H9 (cell line): ENCODE data around the gene CEP164. TPM values are rescaled to one million over a fixed set of nuclear protein-coding genes. Genes with fewer than 3 reads are reported as not detected.

Experiments
- DNase-seq: peaks from one replicate; pipeline ENCODE4 v3.0.0-alpha.2; 2017
- H2AFZ ChIP-seq: one replicate; pipeline ENCODE4 v1.6.1; 2013; ENCODE audit warnings: mild to moderate bottlenecking, low read length, control low read depth, moderate library complexity
- H2AK5ac ChIP-seq: 2 replicates; pipeline ENCODE4 v1.6.1; 2013; ENCODE audit warnings: low read length, control low read depth, mixed read lengths; ENCODE audit not compliant: insufficient read length
- H2BK120ac ChIP-seq: one replicate; pipeline ENCODE4 v1.6.1; 2013; ENCODE audit warnings: low read depth, mild to moderate bottlenecking, low read length, control low read depth, inconsistent platforms; ENCODE audit not compliant: poor library complexity, severe bottlenecking
- H2BK12ac ChIP-seq: 2 replicates; pipeline ENCODE4 v1.6.1; 2013; ENCODE audit warnings: low read length, control low read depth, mixed read lengths, low read depth; ENCODE audit not compliant: insufficient read length
- H2BK15ac ChIP-seq: 2 replicates; pipeline ENCODE4 v1.6.1; 2013; ENCODE audit warnings: low read depth, low read length, control low read depth
- H2BK20ac ChIP-seq: one replicate; pipeline ENCODE4 v1.6.1; 2013; ENCODE audit warnings: low read depth, mild to moderate bottlenecking, low read length, control low read depth, inconsistent platforms; ENCODE audit not compliant: poor library complexity, severe bottlenecking
- H2BK5ac ChIP-seq: 2 replicates; pipeline ENCODE4 v1.6.1; 2013; ENCODE audit warnings: low read length, control low read depth, mixed read lengths; ENCODE audit not compliant: insufficient read length
- H3K14ac ChIP-seq: 2 replicates; pipeline ENCODE4 v1.6.1; 2013; ENCODE audit warnings: low read length, control low read depth; ENCODE audit not compliant: insufficient read depth
- H3K18ac ChIP-seq: 2 replicates; pipeline ENCODE4 v1.6.1; 2013; ENCODE audit warnings: low read depth, mild to moderate bottlenecking, mixed read lengths, low read length, control low read depth; ENCODE audit not compliant: insufficient read length
- H3K23ac ChIP-seq: 2 replicates; pipeline ENCODE4 v1.6.1; 2013; ENCODE audit warnings: low read length, control low read depth, mixed read lengths, low read depth; ENCODE audit not compliant: insufficient read length
- H3K23me2 ChIP-seq: 2 replicates; pipeline ENCODE4 v1.6.1; 2013; ENCODE audit warnings: low read depth, mild to moderate bottlenecking, mixed read lengths, low read length, control low read depth; ENCODE audit not compliant: insufficient read length, poor library complexity, severe bottlenecking
- H3K27ac ChIP-seq: 2 replicates; pipeline ENCODE4 v1.5.1; 2013; ENCODE audit warnings: low read length, control low read depth, mixed read lengths, low read depth; ENCODE audit not compliant: insufficient read length
- H3K27me3 ChIP-seq: 2 replicates; pipeline ENCODE4 v1.6.1; 2013; ENCODE audit warnings: low read length, control low read depth, inconsistent platforms; ENCODE audit not compliant: insufficient read depth
- H3K4ac ChIP-seq: 2 replicates; pipeline ENCODE4 v1.6.1; 2013; ENCODE audit warnings: low read depth, mild to moderate bottlenecking, control low read depth, inconsistent platforms, low read length, moderate library complexity
- H3K4me1 ChIP-seq: 2 replicates; pipeline ENCODE4 v1.6.1; 2013; ENCODE audit warnings: low read length, control low read depth, inconsistent platforms; ENCODE audit not compliant: insufficient read depth
- H3K4me2 ChIP-seq: 2 replicates; pipeline ENCODE4 v1.6.1; 2013; ENCODE audit warnings: low read length, control low read depth, mixed read lengths; ENCODE audit not compliant: insufficient read length, insufficient read depth
- H3K56ac ChIP-seq: 2 replicates; pipeline ENCODE4 v1.6.1; 2013; ENCODE audit warnings: low read depth, mild to moderate bottlenecking, mixed read lengths, low read length, control low read depth; ENCODE audit not compliant: insufficient read length
- H3K79me1 ChIP-seq: 2 replicates; pipeline ENCODE4 v1.6.1; 2013; ENCODE audit warnings: low read depth, mild to moderate bottlenecking, moderate library complexity, low read length, control low read depth, inconsistent platforms; ENCODE audit not compliant: insufficient read depth, poor library complexity, severe bottlenecking
- H3K79me2 ChIP-seq: 2 replicates; pipeline ENCODE4 v1.6.1; 2013; ENCODE audit warnings: low read length, control low read depth, inconsistent platforms; ENCODE audit not compliant: insufficient read depth
- H3K9ac ChIP-seq: 2 replicates; pipeline ENCODE4 v1.6.1; 2013; ENCODE audit warnings: low read length, control low read depth, mixed read lengths; ENCODE audit not compliant: insufficient read length; ENCODE audit errors: extremely low read depth
- H3K9me3 ChIP-seq: one replicate; pipeline ENCODE4 v1.6.1; 2013; ENCODE audit warnings: low read depth, low read length, inconsistent platforms; ENCODE audit not compliant: control insufficient read depth
- H3T11ph ChIP-seq: one replicate; pipeline ENCODE4 v1.6.1; 2013; ENCODE audit warnings: mild to moderate bottlenecking, low read length, control low read depth, inconsistent platforms
- H4K20me1 ChIP-seq: one replicate; pipeline ENCODE4 v1.6.1; 2013; ENCODE audit not compliant: control insufficient read depth, insufficient read length, insufficient read depth
- H4K5ac ChIP-seq: 2 replicates; pipeline ENCODE4 v1.6.1; 2013; ENCODE audit warnings: low read depth, mild to moderate bottlenecking, mixed read lengths, low read length, control low read depth; ENCODE audit not compliant: insufficient read length
- H4K8ac ChIP-seq: replicated peaks from 2 replicates; pipeline ENCODE4 v1.6.1; 2013; ENCODE audit warnings: low read length, control low read depth, mixed read lengths, low read depth; ENCODE audit not compliant: insufficient read length
- H4K91ac ChIP-seq: 2 replicates; pipeline ENCODE4 v1.6.1; 2013; ENCODE audit warnings: low read depth, mild to moderate bottlenecking, moderate library complexity, mixed read lengths, low read length, control low read depth; ENCODE audit not compliant: insufficient read length
- H3K27ac Mint-ChIP-seq, 3 experiments: 2 replicates in 2 of 3; 3 replicates in 1 of 3; pipeline ENCODE4 v1.8.0; 2020 to 2021; ENCODE audit warnings: mixed read lengths in 3 of 3, mild to moderate bottlenecking in 1 of 3, moderate library complexity in 1 of 3
- H3K27me3 Mint-ChIP-seq: 2 replicates; pipeline ENCODE4 v1.8.0; 2021; ENCODE audit warnings: low read depth, mild to moderate bottlenecking, moderate library complexity, mixed read lengths
- H3K36me3 Mint-ChIP-seq, 3 experiments: 2 replicates in 2 of 3; 3 replicates in 1 of 3; pipeline ENCODE4 v1.8.0; 2020 to 2021; ENCODE audit warnings: low read depth in 3 of 3, mixed read lengths in 3 of 3; ENCODE audit not compliant: insufficient read depth in 1 of 3
- H3K4me1 Mint-ChIP-seq, 2 experiments: 2 replicates each; pipeline ENCODE4 v1.8.0; 2020; ENCODE audit warnings: mixed read lengths in 2 of 2
- H3K4me3 Mint-ChIP-seq, 2 experiments: 2 replicates in 1 of 2; 3 replicates in 1 of 2; pipeline ENCODE4 v1.8.0; 2020 to 2021; ENCODE audit warnings: mild to moderate bottlenecking in 2 of 2, mixed read lengths in 2 of 2, moderate library complexity in 1 of 2
- H3K9me3 Mint-ChIP-seq, 2 experiments: 2 replicates in 1 of 2; 3 replicates in 1 of 2; pipeline ENCODE4 v1.8.0; 2020; ENCODE audit warnings: mild to moderate bottlenecking in 2 of 2, mixed read lengths in 2 of 2, moderate library complexity in 1 of 2
- CTCF ChIP-seq: fragments of 200-600 bp; sonication (generic); conservative IDR thresholded peaks from 3 replicates; pipeline ENCODE4 v1.8.0; 2021; ENCODE audit warnings: antibody characterized with exemption, mild to moderate bottlenecking
- whole genome bisulfite sequencing: extraction: QIAGEN DNeasy Blood & Tissue Kit; methylation state at CpG from one replicate; pipeline ENCODE4 v1.1.7; 2013; ENCODE audit warnings: missing lambda C conversion rate, low lambda C conversion rate, mixed read lengths; ENCODE audit not compliant: insufficient read length; ENCODE audit errors: extremely low coverage; 5-methylcytosine and 5-hydroxymethylcytosine counted together
- total RNA-seq: library from RNA; stranded (reverse); gene quantifications from 2 replicates; pipeline ENCODE4 v1.2.1, GENCODE V29; 2021

Gene CEP164
- total RNA-seq, 1 experiment from 2014 or later = 24.9 TPM

DNA sequence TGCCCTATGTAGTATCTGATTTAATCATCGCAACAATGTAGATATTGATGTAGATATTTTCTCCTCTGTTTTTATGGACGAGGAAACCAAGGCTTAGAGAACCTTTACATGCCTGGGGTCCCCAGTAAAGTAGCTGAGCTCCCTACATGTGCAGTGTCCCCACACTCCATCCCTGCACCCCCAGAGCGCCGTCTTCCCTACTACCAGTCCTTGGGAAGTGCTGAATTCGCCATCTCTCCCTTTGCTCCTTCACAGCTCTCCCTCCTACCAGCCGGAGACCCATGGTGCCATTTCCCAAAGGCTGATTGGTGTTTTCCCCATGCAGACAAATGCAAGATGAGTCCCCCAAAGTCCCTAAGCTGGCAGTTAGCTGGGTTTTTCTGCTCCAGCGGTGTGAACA lies 86.0 kb downstream of the CEP164 start:
- no CpG with 5 or more reads among the region's 7 CpGs for WGBS

More for the DNA sequence above, 86.0 kb downstream of the CEP164 start:
- no peaks in the 10 kb centered on the region for H3K27me3 ChIP-seq
- DNase-seq = no peak
- no peak overlapping the region for H3K9ac ChIP-seq
- H3K27me3 Mint-ChIP-seq = peaks cover 4% of the 10 kb centered on the region
- H2AK5ac ChIP-seq = no peak overlapping the region
- no peak overlapping the region for H3K14ac ChIP-seq
- no peak overlapping the region for H3K4ac ChIP-seq
- no peak overlapping the region for H4K5ac ChIP-seq
- no peak overlapping the region for H3K56ac ChIP-seq
- no peak overlapping the region for H3K18ac ChIP-seq
- no peak overlapping the region; a peak in 1 of 7 replicates for H3K27ac Mint-ChIP-seq
- H2BK15ac ChIP-seq = no peak overlapping the region
- peaks cover 17 to 20% of the 10 kb centered on the region in 2 experiments for H3K4me1 Mint-ChIP-seq
- no peaks in the 10 kb centered on the region for H3K23me2 ChIP-seq
- H3K9me3 Mint-ChIP-seq = no peaks in the 10 kb centered on the region
- H3K23ac ChIP-seq = no peak overlapping the region
- H4K91ac ChIP-seq = no peak overlapping the region
- no peaks in the 10 kb centered on the region for H3K79me1 ChIP-seq
- H3K9me3 ChIP-seq = no peaks in the 10 kb centered on the region
- H3K36me3 Mint-ChIP-seq = peaks cover 9 to 13% (median 12%) of the 10 kb centered on the region in 3 experiments; a peak in 6 of 7 replicates
- H4K8ac ChIP-seq = no peak overlapping the region
- no peak overlapping the region for H3T11ph ChIP-seq
- H3K79me2 ChIP-seq = no peaks in the 10 kb centered on the region
- no peak overlapping the region for H2BK12ac ChIP-seq
- no peak overlapping the region for H2BK120ac ChIP-seq
- no peak overlapping the region; a peak in 1 of 5 replicates for H3K4me3 Mint-ChIP-seq
- H2BK20ac ChIP-seq = no peak overlapping the region
- H4K20me1 ChIP-seq = no peaks in the 10 kb centered on the region
- H3K4me2 ChIP-seq = no peak overlapping the region
- no peak overlapping the region for H2BK5ac ChIP-seq
- H2AFZ ChIP-seq = no peak overlapping the region
- no peak for TF ChIP-seq CTCF
- H3K27ac ChIP-seq = no peak overlapping the region
- H3K4me1 ChIP-seq = no peaks in the 10 kb centered on the region; the same call in 1 of the 2 replicates
